GM21423 (cell line): ENCODE measurements around the gene FASN.

Source experiments
- ATAC-seq: cut with Tn5 transposase; IDR thresholded peaks from one replicate; pipeline ENCODE4 v1.9.1; 2021; ENCODE audit warnings: mild to moderate bottlenecking, moderate library complexity; ENCODE audit not compliant: unreplicated experiment

The FASN gene

DNA sequence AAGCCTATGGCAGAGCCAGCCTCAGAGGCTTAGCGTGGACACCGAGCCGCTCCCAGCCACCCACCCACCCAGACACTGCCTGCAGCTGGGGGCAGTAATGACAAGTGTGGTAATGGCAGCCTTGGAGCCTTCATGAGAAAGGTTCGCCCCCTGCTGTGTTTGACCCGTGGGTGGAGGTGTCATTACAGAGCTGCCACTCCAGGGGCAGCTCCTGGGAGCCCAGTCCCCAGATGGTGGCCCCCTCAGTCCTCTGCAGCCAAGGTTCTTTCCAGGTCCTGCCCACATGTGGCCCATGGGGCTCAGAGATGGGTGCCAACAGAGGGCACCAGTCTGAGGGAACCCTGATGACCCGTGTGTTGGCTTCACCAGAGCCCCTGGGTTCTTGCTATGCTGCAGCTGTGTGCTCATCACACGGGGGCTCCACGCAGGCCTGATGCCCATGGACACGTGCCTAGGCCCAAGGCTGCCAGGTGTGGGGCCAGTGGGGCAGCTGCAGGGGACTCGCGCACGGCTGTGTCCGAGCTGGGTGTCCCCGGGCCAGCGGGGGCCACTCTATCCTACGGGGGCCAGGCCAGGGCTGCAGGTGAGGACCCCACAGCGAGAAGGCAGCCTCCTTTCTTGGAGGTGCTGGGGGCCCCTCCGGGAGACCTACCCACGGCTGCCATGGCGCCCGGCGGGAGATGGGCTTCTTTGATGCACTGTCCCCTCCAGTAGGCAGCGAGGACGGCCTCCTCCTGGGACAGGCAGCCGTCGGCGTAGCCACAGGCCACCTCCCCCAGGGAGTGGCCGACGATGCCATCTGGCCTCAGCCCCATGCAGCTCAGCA, 8.1 kb downstream of the FASN start:
- no peak for ATAC-seq

- no peak for ATAC-seq
These were observed 9.0 kb downstream of the FASN start for GRCh38 chr17:82088838-82089722.

DNA sequence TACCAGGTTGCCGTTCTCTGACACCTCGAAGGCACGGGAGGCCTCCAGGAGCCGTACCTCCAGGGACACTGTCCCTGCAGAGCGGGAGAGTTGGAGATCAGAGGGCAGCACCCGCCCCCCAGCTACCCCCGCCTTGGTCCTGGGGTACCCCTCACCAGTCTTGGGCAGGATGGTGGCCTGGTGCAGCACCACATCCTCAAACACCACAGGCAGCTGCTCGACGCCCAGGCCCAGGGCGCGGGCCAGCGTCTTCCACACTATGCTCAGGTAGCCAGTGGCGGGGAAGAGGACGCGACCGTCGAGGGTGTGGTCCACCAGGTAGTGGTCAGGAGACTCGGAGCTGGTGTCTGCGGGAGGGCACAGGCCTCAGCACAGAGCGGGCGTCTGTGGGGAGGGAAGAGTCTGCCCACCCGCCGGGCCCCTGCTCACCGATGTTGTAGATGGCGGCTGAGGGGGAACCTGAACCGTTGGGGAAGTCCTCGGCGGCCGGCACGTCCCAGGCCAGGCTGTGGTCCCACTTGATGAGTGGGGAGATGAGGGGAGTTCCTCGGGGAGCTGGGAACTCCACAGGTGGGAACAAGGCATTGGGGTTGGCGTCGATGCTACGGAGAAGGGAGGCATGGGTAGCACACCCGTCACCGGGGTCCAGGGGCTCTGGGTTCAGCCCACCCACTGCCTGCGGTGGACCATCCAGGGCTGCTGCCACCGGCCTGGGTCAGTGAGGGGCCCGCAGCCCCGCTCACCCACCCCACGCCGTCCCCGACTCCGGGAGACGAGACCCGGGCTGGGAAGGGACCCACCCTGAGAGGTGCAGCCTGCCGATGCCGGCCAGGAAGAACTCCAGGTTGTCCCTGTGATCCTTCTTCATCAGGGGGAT, 9.8 kb downstream of the FASN start:
- no peak for ATAC-seq

DNA sequence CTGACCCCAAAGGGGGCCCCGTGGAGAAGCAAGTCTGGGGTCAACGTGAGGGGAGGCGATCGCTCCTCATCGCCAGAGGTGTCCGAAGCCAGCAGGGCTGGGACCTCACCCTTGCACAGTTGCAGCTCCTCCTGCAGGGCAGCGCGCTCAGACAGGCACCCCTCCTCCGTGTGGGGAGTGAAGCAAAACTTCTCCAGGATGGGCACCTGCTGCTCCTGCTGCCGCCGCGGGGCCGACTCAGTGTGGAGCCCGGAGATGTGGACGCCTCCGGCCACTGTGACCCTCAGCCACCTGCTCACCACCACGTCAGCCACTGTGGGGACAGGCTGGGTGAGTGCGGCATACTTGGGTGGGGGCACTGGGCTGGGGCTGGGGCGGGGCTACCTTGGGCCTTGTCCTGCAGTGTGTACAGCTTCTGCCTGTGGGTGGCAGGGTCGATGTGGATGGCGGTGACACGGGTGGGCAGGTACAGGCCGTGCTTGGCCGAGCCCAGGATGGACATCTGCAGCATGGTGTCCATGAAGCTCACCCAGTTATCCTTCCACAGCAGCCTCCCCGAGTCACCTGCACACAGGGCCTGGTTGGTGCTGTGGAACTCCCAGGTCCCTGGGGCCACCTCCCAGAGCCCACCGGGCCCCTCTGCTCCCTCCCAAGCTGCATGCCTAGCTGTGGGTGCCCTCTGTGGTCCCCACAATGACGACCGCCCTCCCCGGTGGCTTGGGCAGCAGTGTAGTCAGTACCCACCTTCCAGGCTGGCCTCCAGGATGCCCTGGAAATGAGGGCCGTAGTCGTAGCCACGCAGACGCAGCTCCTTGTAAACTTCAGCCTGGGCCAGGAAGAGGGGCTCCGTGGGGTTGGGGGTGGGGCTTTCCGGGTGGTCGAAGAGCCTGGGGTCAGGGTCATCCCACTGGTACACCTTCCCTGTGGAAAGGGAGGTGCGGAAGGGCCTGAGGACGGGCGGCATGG, 10.8 kb downstream of the FASN start:
- ATAC-seq: no peak

GRCh38 chr17:82085931-82086764, 11.9 kb downstream of the FASN start:
- ATAC-seq: no peak

DNA sequence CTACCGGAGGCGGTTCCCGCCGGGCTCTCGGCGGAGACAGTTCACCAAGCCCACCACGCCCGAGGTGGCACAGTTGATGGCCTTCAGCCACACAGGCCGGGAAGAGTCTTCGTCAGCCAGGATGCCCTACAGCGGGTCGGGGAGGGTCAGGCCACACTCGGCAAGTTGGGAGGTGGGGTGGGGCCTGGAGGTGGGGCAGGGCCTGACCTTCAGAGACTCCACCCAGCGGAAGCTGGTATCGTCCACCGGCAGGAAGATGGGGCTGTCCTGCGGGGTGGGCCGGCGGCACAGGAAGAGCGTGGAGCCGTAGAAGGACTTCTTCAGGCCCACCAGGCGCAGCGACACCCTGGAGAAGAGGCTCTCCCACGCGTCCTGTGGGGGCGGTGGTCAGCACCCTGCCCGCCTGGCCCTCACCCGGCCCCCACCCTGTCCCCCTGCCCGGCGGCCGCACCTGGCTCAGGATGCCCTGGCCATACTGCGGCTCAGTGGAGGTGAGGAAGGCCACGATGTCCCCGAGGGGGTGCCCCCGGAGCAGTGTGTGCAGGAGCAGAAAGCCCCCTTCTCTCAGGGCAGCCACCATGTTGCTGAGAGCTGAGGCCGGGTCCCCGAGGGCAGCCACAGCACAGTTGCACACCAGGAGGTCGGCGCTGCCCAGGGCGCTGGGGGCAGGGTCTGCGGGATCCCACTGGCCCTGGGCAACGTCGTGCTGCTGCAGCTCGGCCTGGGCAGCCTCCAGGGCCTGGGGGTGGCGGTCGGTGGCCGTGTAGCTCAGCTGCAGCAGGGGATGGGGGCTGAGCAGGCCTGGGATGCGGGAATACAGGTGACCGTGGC, 12.8 kb downstream of the FASN start:
- no peak for ATAC-seq

- no peak for ATAC-seq
These were observed 13.5 kb downstream of the FASN start for GRCh38 chr17:82084373-82085030.

GRCh38 chr17:82083533-82084359, 14.3 kb downstream of the FASN start:
- ATAC-seq: no peak

DNA sequence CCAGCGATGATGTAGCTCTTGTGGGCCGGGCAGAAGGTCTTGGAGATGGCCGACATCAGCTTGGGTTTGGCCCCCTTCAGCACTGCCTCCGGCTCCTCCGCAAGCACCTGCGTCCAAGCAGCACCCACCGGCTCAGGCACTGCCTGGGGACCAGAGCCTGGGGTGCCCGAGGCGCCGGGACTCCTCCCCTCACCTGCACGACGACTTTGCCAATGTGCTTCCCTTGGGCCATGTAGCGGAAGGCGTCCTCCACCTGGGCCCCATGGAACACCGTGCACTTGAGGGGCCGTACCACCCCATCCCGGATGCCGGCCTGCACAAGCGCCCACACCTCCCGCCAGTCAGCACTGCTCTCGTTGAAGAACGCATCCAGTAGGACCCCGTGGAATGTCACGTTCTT, 15.0 kb downstream of the FASN start:
- no peak for ATAC-seq

DNA sequence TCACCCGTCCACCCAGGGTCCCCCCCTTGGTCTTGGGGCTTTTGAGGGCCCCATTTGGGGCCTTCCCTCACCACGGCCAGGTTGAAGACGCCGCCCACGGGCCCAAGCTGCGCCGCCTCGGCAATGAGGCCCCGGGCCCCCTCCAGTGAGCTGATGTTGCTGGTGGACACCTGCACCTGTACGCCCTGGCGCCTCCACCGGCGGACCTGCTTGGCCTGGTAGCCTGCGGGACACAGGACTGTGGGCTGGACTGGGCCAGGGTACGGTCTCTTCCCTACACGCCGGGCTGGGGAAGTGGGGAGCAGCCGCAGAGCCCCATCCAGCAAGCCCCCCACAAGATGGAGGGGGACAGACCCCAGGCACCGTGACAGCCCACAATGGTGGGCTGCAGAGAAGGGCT, 15.6 kb downstream of the FASN start:
- no peak for ATAC-seq

- ATAC-seq: no peak
These were observed 16.1 kb downstream of the FASN start for GRCh38 chr17:82081966-82082365.

DNA sequence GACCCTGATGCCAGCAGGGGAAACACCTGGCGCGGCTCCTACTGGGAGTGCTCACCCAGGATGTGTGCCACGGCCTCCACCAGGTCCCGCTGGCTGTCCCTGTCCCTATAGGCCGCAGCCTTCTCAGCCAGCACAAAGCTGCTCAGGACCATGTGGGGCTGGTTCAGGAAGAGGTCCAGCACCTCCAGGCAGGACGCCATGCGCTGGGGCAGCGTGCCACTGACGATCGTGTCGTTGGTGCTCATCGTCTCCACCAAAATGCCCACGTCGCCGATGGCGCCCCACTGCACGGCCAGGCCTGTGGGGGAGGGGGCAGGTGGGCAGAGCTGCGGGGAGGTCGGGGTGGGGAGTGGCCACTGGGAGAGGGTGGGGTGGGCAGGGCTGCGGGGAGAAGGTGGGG, 16.5 kb downstream of the FASN start:
- no peak for ATAC-seq

DNA sequence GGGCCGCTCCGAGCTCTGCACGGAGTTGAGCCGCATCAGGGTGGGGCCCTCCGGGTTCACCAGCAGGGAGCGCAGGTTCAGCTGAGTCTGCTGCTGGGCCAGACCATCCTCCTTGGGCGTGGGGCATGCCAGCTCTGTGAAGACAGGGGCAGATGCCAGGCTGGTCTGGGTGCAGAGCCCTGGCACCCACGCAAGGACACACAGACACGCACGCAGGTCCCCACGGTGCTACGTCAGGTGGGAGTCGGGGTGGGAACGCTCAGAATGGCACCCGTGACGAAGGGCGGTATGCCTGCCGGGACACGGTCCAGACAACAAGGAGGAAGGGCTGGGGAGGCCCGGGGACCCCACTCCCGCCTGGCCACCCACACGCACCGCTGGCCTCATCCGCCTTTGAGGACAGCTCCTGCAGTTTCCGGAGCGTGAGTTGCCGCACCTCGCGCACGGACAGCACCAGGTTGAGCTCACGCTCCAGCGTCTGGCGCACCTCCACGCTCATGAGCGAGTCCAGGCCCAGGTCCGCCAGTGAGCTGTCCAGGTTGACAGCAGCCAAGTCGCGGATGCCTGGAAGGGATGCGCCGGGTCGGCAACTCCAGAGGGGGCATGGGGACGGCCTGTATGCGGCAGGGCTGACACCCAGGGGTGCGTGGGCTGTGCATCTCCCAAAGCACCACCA, 17.1 kb downstream of the FASN start:
- ATAC-seq: no peak

DNA sequence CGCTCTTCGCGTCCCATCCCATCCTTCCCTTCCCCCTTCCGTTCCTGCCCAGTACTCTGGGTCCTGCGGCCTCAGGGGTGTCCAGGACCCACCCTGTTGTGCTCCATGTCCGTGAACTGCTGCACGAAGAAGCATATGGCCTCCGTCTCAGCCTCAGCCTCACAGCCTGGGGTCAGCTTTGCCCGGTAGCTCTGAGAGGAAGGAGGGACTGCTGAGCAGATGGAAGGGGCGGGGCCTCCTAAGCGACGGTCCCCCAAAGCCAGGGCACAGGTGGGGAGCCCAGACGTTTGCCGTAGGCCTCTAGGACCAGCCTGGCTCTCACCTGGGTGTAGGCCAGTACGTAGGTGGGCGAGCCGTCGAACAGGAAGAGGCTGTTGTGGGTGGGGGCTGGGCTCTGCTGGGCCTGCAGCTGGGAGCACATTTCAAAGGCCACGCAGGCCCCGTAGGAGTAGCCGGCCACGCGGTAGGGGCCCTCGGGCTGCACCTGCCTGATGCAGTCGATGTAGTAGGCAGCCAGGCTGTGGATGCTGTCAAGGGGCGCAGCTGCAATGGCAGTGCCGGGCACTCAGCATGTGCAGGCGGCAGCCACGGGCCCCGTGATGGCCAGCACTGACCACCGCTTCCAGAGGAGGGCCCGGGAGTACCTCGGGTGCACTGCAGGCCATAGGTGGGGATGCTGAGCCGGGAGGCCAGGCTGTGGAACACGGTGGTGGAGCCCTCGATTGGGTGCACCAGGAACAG, 17.8 kb downstream of the FASN start:
- no peak for ATAC-seq

- ATAC-seq: no peak
These were observed 18.9 kb downstream of the FASN start for GRCh38 chr17:82079001-82079677.
